ENCODE results near the gene RABGEF1.
"Not testable (repeated sequence)": the region's sequence is repeated elsewhere in the genome, so short reads cannot be mapped to it uniquely, and the experiment has no call there.

Gene RABGEF1

DNA sequence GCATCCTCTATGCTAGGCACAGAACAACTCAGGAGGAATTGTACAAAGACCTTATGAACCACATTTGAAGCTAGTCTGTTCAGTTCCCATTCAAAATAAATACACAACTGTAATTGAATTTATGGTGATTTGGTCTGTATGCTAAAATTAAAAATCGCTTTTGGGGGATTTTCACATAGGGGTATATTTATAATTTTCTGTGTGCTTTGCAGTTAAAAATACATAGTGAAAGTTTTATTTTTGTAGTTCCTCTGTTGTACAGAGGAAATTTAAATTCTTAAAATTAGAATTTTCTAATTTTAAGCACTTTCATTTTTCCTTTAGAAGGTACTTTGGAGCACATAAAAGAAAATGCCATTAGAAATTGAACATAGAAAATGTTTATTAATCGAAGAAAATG, 6.9 kb downstream of the RABGEF1 start:
- Mint-ChIP-seq H3K36me3 (peaks cover 9% of the 10 kb centered on the region), H3K9me3 (no peaks in the 10 kb centered on the region), H3K27ac (no peak overlapping the region), H3K4me3 (no peak overlapping the region), H3K4me1 (peaks cover 57% of the 10 kb centered on the region), H3K27me3 (no peaks in the 10 kb centered on the region)
- ATAC-seq = no peak

DNA sequence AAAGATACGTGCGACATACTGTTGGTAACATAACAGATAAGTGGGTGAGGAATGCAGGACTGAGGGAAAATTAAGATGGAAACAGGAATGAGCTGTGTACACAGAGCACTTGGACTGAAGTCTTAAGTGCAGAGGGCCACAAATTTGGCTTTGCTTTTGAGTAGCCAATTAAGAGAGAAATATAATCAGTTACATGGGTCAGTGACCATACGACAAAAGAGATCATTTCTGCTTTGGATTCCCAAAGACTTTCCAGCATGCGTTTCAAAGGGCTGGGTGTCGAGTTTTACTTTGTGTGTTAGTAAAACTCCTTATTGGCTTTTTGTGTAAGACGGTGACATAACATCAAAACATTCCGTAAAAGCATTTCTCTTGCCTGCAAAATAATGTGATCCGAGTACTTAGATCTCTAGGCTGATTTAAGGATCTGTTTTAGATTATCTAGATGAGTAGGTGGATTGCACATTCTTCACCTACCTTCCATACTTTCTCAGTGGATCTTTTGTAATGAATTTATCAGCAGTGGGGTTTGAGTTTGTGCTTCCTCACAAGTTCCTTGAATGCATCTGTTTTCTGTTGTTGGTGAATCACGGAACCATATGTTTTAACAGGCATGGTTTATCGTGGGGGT, 7.5 kb downstream of the RABGEF1 start:
- no peak for ATAC-seq
- H3K9me3 Mint-ChIP-seq = no peaks in the 10 kb centered on the region
- peaks cover 60% of the 10 kb centered on the region for H3K4me1 Mint-ChIP-seq
- H3K36me3 Mint-ChIP-seq = peaks cover 8% of the 10 kb centered on the region
- H3K4me3 Mint-ChIP-seq = peak overlapping the region; percentile 6
- H3K27ac Mint-ChIP-seq = no peak overlapping the region
- H3K27me3 Mint-ChIP-seq = no peaks in the 10 kb centered on the region

DNA sequence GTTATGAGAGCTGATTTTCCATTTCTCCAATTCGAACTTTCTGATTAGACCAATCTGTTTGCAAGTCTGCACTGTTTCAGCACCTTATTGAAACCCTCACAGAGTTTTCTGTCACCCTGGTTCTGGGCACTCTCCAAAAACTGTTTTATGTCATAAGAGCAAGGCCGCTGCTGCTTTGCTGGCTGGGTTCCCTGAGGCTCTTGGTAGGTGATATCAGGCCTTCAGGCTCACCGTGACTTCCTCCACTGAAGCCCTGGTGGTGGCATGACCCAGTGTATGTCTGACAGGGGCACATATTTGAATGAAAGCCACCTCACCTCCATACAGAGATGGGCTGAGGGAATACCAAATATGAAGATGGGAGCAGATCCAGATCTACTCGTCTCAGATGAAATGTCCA, 8.3 kb downstream of the RABGEF1 start:
- H3K27me3 Mint-ChIP-seq = no peaks in the 10 kb centered on the region
- no peaks in the 10 kb centered on the region for H3K9me3 Mint-ChIP-seq
- peaks cover 8% of the 10 kb centered on the region for H3K36me3 Mint-ChIP-seq
- H3K4me1 Mint-ChIP-seq = peaks cover 57% of the 10 kb centered on the region
- H3K27ac Mint-ChIP-seq = peak overlapping the region; percentile 55
- H3K4me3 Mint-ChIP-seq = no peak overlapping the region
- ATAC-seq = no peak

DNA sequence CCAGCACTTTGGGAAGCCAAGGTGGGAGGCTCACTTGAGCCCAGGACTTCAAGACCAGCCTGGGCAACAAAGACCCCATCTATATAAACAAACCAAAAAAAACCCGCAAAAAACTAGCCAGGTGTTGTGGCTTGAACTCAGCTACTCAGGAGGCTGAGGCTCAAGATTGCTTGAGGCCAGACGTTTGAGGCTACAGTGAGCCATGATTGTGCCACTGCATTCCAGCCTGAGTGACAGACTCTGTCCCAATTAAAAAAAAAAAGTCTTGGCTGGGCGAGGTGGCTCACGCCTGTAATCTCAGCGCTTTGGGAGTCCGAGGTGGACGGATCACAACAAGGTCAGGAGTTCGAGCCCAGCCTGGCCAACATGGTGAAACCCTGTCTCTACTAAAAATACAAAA, 11.4 kb downstream of the RABGEF1 start:
- peak overlapping the region; percentile 61 for H3K27ac Mint-ChIP-seq
- no peaks in the 10 kb centered on the region for H3K9me3 Mint-ChIP-seq
- H3K4me1 Mint-ChIP-seq = peaks cover 52% of the 10 kb centered on the region
- ATAC-seq = no peak
- no peaks in the 10 kb centered on the region for H3K27me3 Mint-ChIP-seq
- H3K36me3 Mint-ChIP-seq = peaks cover 8% of the 10 kb centered on the region
- no peak overlapping the region for H3K4me3 Mint-ChIP-seq

DNA sequence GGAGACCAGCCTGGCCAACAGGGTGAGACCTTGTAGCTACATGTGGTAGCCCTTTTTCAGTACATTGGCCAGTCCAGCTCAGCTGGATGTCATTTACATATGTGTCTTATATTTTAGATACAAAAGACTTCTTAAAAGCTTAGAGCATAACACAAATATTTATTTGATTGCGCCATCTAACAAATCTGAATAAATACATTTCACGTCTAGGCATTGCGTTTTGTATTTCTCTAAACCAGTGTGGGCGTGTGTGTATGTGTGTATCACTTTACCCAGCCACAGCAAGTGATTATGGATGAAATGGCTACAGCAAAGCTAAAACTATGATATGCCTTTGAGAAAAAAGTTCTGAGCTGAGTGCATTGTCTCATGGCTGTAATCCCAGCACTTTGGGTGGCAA, 14.0 kb downstream of the RABGEF1 start:
- Mint-ChIP-seq H3K36me3 (peaks cover 12% of the 10 kb centered on the region), H3K4me3 (no peak overlapping the region), H3K4me1 (peaks cover 47% of the 10 kb centered on the region), H3K27ac (no peak overlapping the region), H3K9me3 (no peaks in the 10 kb centered on the region), H3K27me3 (no peaks in the 10 kb centered on the region)
- ATAC-seq = no peak

DNA sequence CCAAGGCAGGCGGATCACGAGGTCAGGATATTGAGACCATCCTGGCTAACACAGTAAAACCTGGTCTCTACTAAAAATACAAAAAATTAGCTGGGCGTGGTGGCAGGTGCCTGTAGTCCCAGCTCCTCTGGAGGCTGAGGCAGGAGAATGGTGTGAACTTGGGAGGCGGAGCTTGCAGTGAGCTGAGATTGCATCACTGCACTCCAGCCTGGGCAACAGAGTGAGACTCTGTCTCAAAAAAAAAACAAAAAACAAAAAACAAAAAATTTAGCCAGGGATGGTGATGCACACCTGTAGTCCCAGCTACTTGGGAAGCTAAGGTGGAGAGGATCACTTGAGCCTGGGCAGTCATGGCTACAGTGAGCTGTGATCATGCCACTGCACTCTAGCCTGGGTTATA, 14.5 kb downstream of the RABGEF1 start:
- Mint-ChIP-seq H3K4me1 (peaks cover 47% of the 10 kb centered on the region), H3K36me3 (peaks cover 12% of the 10 kb centered on the region)
- not testable (repeated sequence) for ATAC-seq, H3K27ac Mint-ChIP-seq, H3K27me3 Mint-ChIP-seq, H3K4me3 Mint-ChIP-seq, H3K9me3 Mint-ChIP-seq

DNA sequence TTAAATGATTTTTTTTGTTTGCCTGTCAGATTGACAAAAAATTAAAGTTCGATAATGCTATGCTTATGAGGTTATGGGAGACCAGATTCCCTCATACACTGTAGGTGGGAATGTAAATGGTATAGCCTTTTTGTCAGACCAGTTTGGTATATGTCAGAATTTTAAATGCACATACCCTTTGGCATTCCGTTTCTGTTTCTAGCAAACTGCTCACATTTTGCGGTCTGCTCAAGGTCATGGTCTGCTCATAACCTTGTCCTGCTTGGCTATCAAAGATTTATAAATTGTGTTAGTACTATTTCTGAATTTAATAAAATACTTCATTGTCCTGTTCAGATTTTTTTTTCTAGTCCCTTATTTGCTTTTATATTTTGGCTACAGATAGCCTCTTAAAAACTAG, 15.7 kb downstream of the RABGEF1 start:
- H3K27me3 Mint-ChIP-seq = not testable (repeated sequence)
- peaks cover 12% of the 10 kb centered on the region for H3K36me3 Mint-ChIP-seq

DNA sequence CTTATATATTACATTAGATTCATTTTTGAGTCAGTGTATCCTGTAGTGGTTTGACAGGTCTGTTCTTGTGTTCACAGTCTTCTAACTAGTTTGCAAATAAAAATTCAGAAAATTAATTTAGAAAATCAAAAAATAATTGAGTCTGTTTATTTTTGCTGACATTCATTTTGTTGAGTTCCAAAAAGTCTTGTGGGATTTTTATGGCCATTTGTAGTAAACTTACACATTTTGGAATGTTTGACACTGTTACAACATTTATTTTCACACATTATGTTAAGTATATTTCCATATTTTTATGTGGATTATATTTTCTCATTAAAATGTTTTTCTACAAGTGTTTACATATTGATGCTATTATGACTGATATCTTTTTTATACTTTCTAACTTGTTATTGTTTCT, 16.4 kb downstream of the RABGEF1 start:
- Mint-ChIP-seq H3K36me3 (peaks cover 12% of the 10 kb centered on the region), H3K9me3 (no peaks in the 10 kb centered on the region), H3K27me3 (no peaks in the 10 kb centered on the region), H3K4me3 (no peak overlapping the region), H3K4me1 (peaks cover 43% of the 10 kb centered on the region), H3K27ac (no peak overlapping the region)
- no peak for ATAC-seq

More for the DNA sequence above, 15.7 kb downstream of the RABGEF1 start:
- not testable (repeated sequence) for H3K4me3 Mint-ChIP-seq, H3K9me3 Mint-ChIP-seq, H3K27ac Mint-ChIP-seq, ATAC-seq
- peaks cover 47% of the 10 kb centered on the region for H3K4me1 Mint-ChIP-seq

DNA sequence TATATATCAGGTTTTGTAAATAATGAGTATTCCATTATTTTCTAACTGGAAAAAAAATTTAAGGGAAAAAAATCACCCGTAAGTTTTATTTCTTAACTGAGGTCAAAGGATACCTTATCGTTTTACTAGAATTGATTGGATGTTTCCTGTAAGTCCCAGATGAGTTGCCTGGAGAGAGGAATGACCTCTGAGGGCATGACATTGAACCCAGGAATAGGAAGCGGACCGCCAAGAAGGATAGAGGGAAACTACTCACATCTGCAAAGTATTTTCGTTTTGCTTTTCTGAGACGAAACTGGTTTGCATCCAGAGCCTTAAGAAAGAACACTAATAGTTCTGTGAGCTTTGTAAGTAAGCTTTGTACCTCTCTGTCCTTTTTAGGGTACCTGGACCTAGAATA, 17.4 kb downstream of the RABGEF1 start:
- peaks cover 37% of the 10 kb centered on the region for H3K4me1 Mint-ChIP-seq
- H3K4me3 Mint-ChIP-seq = no peak overlapping the region
- no peak for ATAC-seq
- H3K9me3 Mint-ChIP-seq = no peaks in the 10 kb centered on the region
- no peaks in the 10 kb centered on the region for H3K27me3 Mint-ChIP-seq
- H3K36me3 Mint-ChIP-seq = peaks cover 12% of the 10 kb centered on the region
- no peak overlapping the region for H3K27ac Mint-ChIP-seq

DNA sequence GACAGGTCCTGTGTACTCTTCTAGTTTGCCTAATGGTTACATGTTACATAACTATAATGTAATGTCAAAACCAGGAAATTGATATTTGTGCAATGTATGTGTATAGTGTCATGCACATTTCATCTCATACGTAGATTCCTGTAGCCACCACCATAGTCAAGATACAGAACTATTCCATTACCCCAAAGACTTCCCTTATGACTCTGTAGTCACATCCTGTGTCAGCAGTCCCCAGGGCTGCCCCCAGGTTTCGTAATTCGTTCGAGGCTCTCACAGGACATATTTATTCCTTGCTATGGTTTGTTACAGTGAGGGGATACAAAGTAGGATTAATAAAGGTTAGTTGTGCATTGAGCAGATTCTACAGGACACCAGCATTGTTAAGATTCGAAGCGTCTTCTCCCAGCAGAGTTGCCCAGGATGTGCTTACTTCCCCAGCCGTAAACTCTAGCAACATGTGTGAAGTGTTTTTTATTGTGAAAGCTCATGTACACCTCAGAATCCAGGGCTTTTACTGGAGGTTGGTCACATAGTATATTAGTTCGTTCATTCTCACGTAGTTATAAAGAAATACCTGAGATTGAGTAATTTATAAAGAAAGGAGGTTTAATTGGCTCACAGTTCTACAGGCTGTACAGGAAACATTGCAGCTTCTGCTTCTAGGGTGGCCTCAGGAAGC, 18.6 kb downstream of the RABGEF1 start:
- ATAC-seq = peak; percentile 83
- Mint-ChIP-seq H3K4me1 (peaks cover 40% of the 10 kb centered on the region), H3K4me3 (no peak overlapping the region), H3K36me3 (peaks cover 21% of the 10 kb centered on the region), H3K27ac (peak overlapping the region; percentile 36), H3K27me3 (no peaks in the 10 kb centered on the region), H3K9me3 (peaks cover 4% of the 10 kb centered on the region)

DNA sequence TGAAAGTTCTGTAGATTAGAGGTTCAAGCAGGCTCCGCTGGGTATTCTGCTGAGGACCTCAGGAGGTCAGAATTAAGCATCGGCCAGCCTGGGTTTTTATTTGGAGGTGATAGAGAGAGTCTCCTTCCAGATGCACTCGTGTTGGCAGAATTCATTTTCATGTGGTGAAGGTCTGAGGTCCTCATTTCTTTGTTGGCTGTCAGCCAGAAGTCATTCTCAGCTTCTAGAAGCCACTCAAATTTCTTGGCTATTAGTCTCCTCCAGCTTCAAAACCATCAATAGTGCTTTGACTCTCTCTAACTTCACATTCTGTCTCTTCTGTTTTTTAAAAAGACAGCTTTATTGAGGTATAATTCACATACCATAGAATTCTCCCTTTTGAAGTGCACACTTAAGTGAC, 22.6 kb downstream of the RABGEF1 start:
- peaks cover 51% of the 10 kb centered on the region for H3K4me1 Mint-ChIP-seq
- H3K36me3 Mint-ChIP-seq = peaks cover 21% of the 10 kb centered on the region
- ATAC-seq, H3K27me3 Mint-ChIP-seq, H3K27ac Mint-ChIP-seq, H3K4me3 Mint-ChIP-seq, H3K9me3 Mint-ChIP-seq: not testable (repeated sequence)

DNA sequence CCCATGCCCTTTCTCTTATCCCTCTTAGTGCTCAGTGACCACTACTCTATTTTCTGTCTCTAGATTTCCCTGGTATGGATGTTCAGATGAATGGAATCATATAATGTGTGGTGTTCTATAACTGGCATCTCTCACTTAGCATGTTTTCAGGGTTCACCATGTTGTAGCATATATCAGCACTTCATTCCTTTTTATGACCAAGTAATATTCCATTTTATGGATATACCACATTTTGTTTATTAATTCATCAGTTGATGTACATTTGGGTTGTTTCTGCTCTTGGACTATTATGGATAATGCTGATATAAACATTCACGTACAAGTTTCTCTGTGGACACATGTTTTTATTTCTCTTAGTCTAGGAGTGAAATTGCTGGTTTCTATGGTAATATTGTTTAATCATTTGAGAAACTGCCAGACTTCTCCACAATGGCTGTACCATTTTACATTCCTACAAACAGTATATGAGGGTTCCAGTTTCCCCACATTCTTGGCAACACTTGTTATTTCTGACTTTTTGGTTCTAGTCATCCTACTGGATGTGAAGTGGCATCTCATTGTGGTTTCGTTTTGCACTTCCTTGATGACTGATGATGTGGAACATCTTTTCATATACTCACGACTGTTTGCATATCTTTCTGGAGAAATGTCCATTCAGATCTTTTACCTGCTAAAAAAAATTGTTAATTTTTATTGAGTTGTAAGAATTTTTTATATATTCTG, 23.3 kb downstream of the RABGEF1 start:
- peaks cover 52% of the 10 kb centered on the region for H3K4me1 Mint-ChIP-seq
- not testable (repeated sequence) for H3K27ac Mint-ChIP-seq, H3K27me3 Mint-ChIP-seq, H3K4me3 Mint-ChIP-seq, ATAC-seq, H3K9me3 Mint-ChIP-seq
- peaks cover 15% of the 10 kb centered on the region for H3K36me3 Mint-ChIP-seq

DNA sequence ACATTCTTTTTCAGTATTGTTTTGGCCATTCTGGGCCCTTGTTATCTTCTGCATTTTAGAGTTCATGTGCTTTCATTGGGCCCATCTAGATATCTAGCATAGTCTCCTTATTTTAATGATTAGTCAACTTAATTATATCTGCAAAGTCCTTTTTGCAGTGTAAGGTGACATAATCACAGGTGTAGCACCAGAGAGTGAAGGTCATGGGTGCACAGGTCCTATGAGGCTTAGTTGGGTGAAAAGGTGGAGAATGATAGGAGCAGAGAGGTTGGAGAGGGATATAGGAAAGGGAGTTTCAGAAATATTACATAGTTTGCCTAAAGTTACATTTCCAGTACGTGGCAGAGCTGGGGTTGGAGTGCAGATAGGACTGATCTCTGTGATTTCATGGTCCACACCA, 24.4 kb downstream of the RABGEF1 start:
- not testable (repeated sequence) for H3K27me3 Mint-ChIP-seq, ATAC-seq, H3K9me3 Mint-ChIP-seq, H3K4me3 Mint-ChIP-seq, H3K36me3 Mint-ChIP-seq, H3K27ac Mint-ChIP-seq
- H3K4me1 Mint-ChIP-seq = peaks cover 52% of the 10 kb centered on the region

DNA sequence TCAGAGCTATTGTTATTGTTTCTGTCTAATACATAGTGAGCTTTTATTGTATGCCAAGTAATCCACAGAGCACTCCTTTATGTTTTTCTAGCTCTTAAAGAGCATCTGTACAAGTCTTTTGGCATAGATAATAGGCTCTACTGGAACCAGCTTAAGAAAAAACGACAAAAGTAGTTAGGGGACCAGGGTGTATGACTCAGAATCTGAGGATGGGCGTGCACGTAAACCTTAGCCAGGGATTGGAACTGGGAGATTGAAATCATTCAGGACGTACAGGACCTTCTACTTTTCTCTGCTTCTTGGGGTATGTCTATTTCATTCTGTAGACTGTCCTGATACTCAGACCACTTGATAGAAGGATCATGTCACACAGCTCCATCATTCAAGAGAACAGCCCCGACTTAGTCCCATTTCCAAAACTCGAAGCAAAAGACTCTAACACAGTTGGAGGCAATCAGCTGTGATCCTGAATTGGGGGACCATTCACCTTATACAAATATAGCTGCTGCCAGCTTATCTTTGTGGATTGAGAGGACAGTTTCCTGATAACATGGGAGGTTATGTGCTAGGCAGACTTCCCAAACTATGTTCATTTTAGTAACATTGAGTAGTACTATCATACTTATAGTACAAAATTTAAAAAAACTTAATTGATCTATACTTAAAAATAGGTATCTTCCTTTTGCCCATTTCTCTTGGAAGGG, 24.9 kb downstream of the RABGEF1 start:
- H3K27me3 Mint-ChIP-seq, H3K9me3 Mint-ChIP-seq, H3K4me3 Mint-ChIP-seq, H3K27ac Mint-ChIP-seq, ATAC-seq, H3K36me3 Mint-ChIP-seq: not testable (repeated sequence)
- peaks cover 52% of the 10 kb centered on the region for H3K4me1 Mint-ChIP-seq

DNA sequence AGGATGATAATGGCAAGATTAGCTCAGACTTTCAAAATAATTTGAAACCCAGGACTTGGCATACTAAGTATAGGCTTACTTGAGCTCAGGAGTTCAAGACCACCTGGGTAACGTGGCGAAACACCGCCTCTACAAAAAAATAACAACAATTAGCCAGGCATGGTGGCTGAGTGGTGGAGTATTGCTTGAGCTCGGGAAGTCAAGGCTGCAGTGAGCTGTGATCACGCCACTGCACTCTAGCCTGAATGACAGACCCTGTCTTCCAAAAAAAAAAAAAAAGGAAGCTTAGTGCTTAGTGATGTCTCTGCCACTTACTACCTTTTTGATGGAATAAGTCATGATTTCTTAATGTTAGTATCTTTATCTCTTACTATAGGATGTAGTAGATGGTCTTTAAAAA, 25.5 kb downstream of the RABGEF1 start:
- Mint-ChIP-seq H3K4me1 (peaks cover 53% of the 10 kb centered on the region), H3K4me3 (no peak overlapping the region), H3K27ac (no peak overlapping the region), H3K27me3 (no peaks in the 10 kb centered on the region), H3K36me3 (peaks cover 15% of the 10 kb centered on the region), H3K9me3 (peaks cover 4% of the 10 kb centered on the region)
- ATAC-seq = no peak

All from stimulated activated memory B cell treated with anti-CD40 and anti-IgM and Interleukin-4, amounts not matched to agents 10 μg/mL and 1 μg/mL and 100 μg/mL, for 72 hours (primary cell).